NT2/D1 (cell line): Measurements from ENCODE around the gene DPP9.

Experiments
- SUZ12 ChIP-seq: IDR thresholded peaks from 2 replicates; pipeline ENCODE4 v1.6.1; 2011; ENCODE audit not compliant: insufficient read length, insufficient read depth; ENCODE audit errors: extremely low read depth
- YY1 ChIP-seq: IDR thresholded peaks from 2 replicates; pipeline ENCODE4 v1.6.1; 2011; ENCODE audit not compliant: insufficient read length, insufficient read depth

DNA sequence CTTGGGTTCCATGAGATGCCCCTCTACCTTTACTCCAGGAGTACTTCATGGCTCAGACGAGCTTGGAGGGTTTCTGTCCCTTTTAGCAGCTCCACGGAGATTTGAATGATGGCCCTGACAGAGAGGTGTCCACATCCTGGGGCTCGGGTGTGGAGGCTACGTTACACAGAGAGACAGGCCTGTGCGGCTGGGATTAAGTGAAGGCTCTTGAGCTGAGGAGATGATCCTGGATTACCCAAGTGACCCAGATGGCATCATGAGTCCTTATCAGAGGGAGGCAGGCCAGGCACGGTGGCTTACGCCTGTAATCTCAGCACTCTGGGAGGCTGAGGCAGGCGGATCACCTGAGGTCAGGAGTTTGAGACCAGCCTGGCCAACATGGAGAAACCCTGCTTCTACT, 12.4 kb downstream of the DPP9 start:
- TF ChIP-seq YY1: no peak
- TF ChIP-seq SUZ12: no peak
